Measurements from ENCODE around the gene PRDM8.
"Not testable (repeated sequence)": the region's sequence is repeated elsewhere in the genome, so short reads cannot be mapped to it uniquely, and the experiment has no call there.

Gene PRDM8

GRCh38 chr4:80225595-80225994, 28.3 kb downstream of the PRDM8 start:
- no peak for DNase-seq (ENCODE audit: low read depth in 1 of 2, low spot score in 1 of 2)

- no peak for DNase-seq (ENCODE audit: low read depth in 1 of 2, low spot score in 1 of 2)
Measured at GRCh38 chr4:80226094-80226493, 28.8 kb downstream of the PRDM8 start.

GRCh38 chr4:80228460-80228859, 31.2 kb downstream of the PRDM8 start:
- DNase-seq (ENCODE audit: low read depth in 1 of 2, low spot score in 1 of 2): no peak

GRCh38 chr4:80229128-80229527, 31.8 kb downstream of the PRDM8 start:
- no peak for DNase-seq (ENCODE audit: low read depth in 1 of 2, low spot score in 1 of 2)

- no peak for DNase-seq (ENCODE audit: low read depth in 1 of 2, low spot score in 1 of 2)
Measured at GRCh38 chr4:80229590-80229989, 32.3 kb downstream of the PRDM8 start.

GRCh38 chr4:80231180-80231579, 33.9 kb downstream of the PRDM8 start:
- no peak for DNase-seq (ENCODE audit: low read depth in 1 of 2, low spot score in 1 of 2)

GRCh38 chr4:80232707-80233370, 35.5 kb downstream of the PRDM8 start:
- no peak for DNase-seq (ENCODE audit: low read depth in 1 of 2, low spot score in 1 of 2)

- DNase-seq (ENCODE audit: low read depth in 1 of 2, low spot score in 1 of 2): no peak
Measured at GRCh38 chr4:80233390-80233789, 36.1 kb downstream of the PRDM8 start.

GRCh38 chr4:80235451-80235850, 38.1 kb downstream of the PRDM8 start:
- no peak for DNase-seq (ENCODE audit: low read depth in 1 of 2, low spot score in 1 of 2)

GRCh38 chr4:80237992-80238391, 40.7 kb downstream of the PRDM8 start:
- DNase-seq (ENCODE audit: low read depth in 1 of 2, low spot score in 1 of 2): no peak

- no peak for DNase-seq (ENCODE audit: low read depth in 1 of 2, low spot score in 1 of 2)
Measured at GRCh38 chr4:80239480-80240150, 42.3 kb downstream of the PRDM8 start.

GRCh38 chr4:80240976-80241375, 43.7 kb downstream of the PRDM8 start:
- DNase-seq (ENCODE audit: low read depth in 1 of 2, low spot score in 1 of 2): no peak

- DNase-seq (ENCODE audit: low read depth in 1 of 2, low spot score in 1 of 2): no peak
Measured at GRCh38 chr4:80243274-80244018, 46.1 kb downstream of the PRDM8 start.

GRCh38 chr4:80247484-80247883, 50.2 kb downstream of the PRDM8 start:
- not testable (repeated sequence) for DNase-seq (ENCODE audit: low read depth in 1 of 2, low spot score in 1 of 2)

GRCh38 chr4:80249144-80249543, 51.8 kb downstream of the PRDM8 start:
- DNase-seq (ENCODE audit: low read depth in 1 of 2, low spot score in 1 of 2): no peak

GRCh38 chr4:80252427-80252826, 55.1 kb downstream of the PRDM8 start:
- DNase-seq (ENCODE audit: low read depth in 1 of 2, low spot score in 1 of 2): no peak

GRCh38 chr4:80252953-80253352, 55.6 kb downstream of the PRDM8 start:
- DNase-seq (ENCODE audit: low read depth in 1 of 2, low spot score in 1 of 2): no peak

- no peak for DNase-seq (ENCODE audit: low read depth in 1 of 2, low spot score in 1 of 2)
Measured at GRCh38 chr4:80253510-80253909, 56.2 kb downstream of the PRDM8 start.
